ENCODE data around the gene FOXK1.

Gene FOXK1

GRCh38 chr7:4755045-4755444 is 73.0 kb downstream of the FOXK1 start:
- no peak overlapping the region for H3K4me3 ChIP-seq (ENCODE audit: low read depth, low read length)
- TF ChIP-seq CTCF (IDR thresholded peaks at IDR 0.05; ENCODE audit: low read depth, low read length, missing control alignments): no peak
- no peak for DNase-seq (ENCODE audit: low read depth)

- DNase-seq (ENCODE audit: low read depth): no peak
- no peak for TF ChIP-seq CTCF (IDR thresholded peaks at IDR 0.05; ENCODE audit: low read depth, low read length, missing control alignments)
- H3K4me3 ChIP-seq (ENCODE audit: low read depth, low read length): no peak overlapping the region
Measured at GRCh38 chr7:4758111-4758510, 76.0 kb downstream of the FOXK1 start.

GRCh38 chr7:4758791-4759190 is 76.7 kb downstream of the FOXK1 start:
- no peak overlapping the region for H3K4me3 ChIP-seq (ENCODE audit: low read depth, low read length)
- DNase-seq (ENCODE audit: low read depth): no peak
- TF ChIP-seq CTCF (IDR thresholded peaks at IDR 0.05; ENCODE audit: low read depth, low read length, missing control alignments): no peak

- no peak for TF ChIP-seq CTCF (IDR thresholded peaks at IDR 0.05; ENCODE audit: low read depth, low read length, missing control alignments)
- DNase-seq (ENCODE audit: low read depth): no peak
- H3K4me3 ChIP-seq (ENCODE audit: low read depth, low read length): no peak overlapping the region
Measured at GRCh38 chr7:4759211-4759610, 77.1 kb downstream of the FOXK1 start.

- TF ChIP-seq CTCF (IDR thresholded peaks at IDR 0.05; ENCODE audit: low read depth, low read length, missing control alignments): no peak
- H3K4me3 ChIP-seq (ENCODE audit: low read depth, low read length): no peak overlapping the region
- DNase-seq (ENCODE audit: low read depth): no peak
Measured at GRCh38 chr7:4760952-4761351, 78.9 kb downstream of the FOXK1 start.

- no peak overlapping the region for H3K4me3 ChIP-seq (ENCODE audit: low read depth, low read length)
- no peak for DNase-seq (ENCODE audit: low read depth)
- TF ChIP-seq CTCF (IDR thresholded peaks at IDR 0.05; ENCODE audit: low read depth, low read length, missing control alignments): no peak
Measured at GRCh38 chr7:4762121-4763055, 80.3 kb downstream of the FOXK1 start.
